Peyer's patch (tissue), 4 donors: ENCODE data around the gene TRIP4.

Source experiments
- CTCF ChIP-seq, 6 experiments: fragments of 450-650 bp in 4 of 6; fragments of 200-600 bp in 2 of 6; sonication (generic) in 1 of 6; IDR thresholded peaks; one replicate each; pipeline ENCODE4 v1.5.1; 2017 to 2019; ENCODE audit warnings: antibody characterized with exemption in 6 of 6, mild to moderate bottlenecking in 3 of 6, moderate library complexity in 1 of 6
- POLR2A ChIP-seq, 2 donors: fragments of 450-650 bp; IDR thresholded peaks; one replicate each; pipeline ENCODE4 v1.5.1; 2017; ENCODE audit warnings: antibody characterized with exemption in 2 of 2, mild to moderate bottlenecking in 2 of 2, moderate library complexity in 2 of 2

- TF ChIP-seq CTCF (IDR thresholded peaks at IDR 0.05) (no peak), POLR2A (IDR thresholded peaks at IDR 0.05) (no peak)
Observed at GRCh38 chr15:64472161-64472560, 84.5 kb downstream of the TRIP4 start.
